NCI-H187 (cell line): ENCODE results near the gene PAK6.

Source experiments
- DNase-seq, 2 experiments: peaks; one replicate each; lab custom pipeline; 2025; lab: John Stamatoyannopoulos, UW

PAK6 gene

DNA sequence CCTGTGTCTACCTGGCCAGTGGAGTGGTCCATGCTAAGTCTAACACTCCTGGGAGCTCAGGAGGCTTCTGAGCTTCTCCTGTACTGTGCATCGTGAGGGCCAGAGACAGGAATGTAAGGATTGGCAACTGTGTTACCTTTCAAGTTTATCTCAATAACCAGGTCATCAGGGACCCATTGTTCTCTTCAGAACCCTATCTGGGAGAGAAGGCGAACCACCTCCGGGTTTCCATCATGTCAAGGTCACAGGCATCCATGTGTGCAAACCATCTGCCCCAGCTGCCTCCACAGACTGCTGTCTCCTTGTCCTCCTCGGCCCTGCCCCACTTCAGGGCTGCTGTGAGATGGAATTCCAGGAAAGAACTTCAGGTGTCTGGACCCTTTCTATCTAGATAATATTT is 38.1 kb downstream of the PAK6 start:
- DNase-seq, result no peak

DNA sequence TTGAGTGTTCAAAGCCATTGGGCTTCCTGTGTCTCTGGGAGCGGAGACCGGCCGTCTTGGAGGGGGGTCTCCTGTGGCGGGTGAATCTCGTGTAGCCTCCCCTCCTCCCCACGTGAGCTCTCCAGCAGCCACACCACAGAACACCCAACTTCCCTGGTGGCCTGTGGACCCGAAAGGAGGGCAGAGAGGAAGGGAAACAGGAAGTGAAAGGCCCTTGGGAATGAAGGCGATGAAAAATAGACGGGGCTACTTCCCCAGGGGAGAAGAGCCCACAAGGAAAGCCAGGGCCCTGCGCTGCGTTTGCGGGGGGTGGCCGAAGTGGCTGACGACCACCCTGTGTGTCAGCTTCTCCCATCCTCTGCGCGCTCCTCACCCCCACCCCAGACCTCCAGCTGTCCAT is 38.6 kb downstream of the PAK6 start:
- DNase-seq, result no peak

DNA sequence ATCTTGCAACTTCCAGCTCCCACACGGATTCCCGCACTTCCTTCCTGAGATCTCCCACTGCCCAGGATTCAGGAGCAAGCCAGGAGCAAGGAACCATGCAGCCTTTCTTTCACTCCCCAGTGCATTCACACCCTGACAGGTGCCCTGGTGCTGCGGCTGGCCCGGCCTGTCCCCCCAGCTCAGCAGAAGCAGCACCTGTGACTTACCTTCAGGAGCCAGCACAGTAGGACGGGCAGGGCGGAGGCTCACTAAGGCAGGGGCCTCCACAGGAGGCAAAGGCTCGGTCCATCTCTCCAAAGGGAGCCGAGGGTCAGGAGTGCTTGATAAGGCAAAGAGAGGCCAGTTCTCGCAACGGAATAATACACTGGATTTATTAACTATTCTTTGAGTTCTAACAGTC is 39.2 kb downstream of the PAK6 start:
- DNase-seq, result no peak

DNA sequence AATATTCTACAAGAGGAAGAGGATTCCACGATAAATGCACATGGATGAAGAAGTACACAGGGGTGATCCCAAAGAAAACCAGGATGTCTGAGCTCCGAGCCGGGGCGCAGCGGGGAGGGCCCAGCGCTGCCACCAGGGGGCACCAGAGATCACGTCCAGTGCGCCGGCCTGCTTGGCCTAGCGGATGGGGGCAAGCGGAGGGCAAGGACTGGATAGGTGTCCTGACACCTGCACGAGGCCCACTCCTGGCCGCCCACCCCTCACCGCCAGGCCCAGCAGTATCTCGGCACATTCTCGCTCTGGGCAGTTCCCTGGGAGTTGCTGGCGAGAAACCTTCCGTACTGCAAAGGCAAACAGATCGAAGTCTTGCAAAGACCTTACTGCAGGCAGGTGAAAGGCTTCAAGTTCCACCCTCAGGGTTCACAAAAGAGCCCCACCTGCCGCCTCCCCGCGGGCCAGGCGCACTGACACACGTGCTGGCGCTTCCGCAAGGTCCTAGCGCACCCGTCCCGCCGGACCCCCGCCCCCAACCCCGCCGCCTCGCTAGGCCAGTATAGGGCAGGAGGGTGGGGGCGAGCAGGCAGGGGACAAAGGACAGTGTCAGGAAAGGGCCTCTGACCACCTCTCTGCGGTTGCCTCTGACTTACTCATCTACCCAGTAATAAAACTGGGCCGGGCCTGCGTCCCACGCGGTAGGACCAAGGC is 40.7 kb downstream of the PAK6 start:
- DNase-seq, result peak in 1 of 2 experiments; percentile 36

DNA sequence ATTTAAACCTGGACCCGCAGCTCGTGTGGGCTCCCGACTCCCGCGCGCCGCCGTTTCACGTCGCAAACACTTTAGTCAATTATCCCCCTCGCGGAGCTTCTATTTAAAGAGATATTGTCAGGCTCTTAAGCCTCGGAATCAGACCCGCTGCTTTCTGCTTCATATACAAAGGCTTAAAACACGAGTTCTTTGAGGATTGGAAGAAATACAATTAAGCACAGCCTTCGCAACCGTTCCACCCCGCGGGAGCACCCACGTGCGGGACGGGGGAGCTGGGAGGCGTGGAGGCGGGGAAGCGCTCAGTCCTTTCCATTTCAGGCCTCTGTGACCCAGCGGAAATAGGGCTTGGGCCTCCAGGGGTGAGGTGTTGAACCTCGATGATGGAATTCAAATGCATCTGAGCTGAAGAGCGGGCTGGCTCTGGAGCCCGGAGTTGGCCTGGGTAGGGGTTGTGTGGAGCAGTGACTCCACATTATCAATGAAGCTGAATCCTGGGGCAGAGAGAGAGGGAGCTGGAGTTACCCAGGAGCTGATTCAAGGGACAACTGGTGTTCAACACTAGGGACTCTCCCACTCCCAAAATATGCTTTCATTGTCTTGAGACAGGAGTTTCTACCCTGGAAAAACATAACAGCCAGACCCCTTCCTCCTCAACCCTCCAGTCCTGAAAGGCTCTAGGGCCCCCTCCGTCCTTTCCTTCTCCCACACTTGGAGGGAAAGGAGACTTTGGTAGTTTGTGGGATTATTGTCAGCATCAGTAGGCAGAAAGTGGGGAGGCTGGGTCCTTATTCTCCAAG is 41.6 kb downstream of the PAK6 start:
- DNase-seq, result no peak

DNA sequence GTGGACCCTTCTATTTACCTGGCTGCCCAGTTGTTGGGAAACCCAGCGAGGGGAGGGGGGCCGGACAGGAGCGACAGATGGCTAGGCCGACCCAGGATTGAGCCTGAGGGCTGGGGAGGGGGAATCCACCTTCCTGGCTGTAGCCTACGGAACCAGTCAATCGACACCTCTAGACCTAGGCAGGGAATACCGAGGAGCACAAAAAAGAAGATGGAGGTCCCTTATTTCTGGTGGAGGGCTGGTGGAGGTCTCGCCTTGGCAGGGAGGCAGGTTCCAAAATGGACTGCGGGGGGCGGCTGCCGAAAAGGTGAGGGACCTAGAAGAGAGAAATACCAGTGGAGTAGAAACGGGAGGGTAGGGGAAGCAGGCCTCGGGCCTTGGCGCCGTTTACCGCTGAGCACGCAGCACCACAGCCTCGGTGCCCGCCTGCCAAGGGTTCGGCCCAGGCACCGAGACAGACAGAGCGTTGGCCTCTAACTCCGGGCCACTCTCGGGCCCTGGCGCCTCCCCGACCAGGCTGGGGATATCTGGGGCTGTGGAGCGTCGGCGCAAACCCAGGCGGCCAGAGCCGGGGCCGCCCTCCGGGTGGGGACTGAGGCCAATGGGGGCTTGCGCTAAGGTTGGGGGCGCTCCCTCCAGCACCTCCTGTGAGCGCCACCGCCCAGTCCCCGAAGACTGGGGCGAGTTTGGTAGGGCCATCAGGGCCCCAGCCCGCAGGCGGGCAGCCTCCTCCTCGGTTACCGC is 42.4 kb downstream of the PAK6 start:
- DNase-seq, result no peak

DNA sequence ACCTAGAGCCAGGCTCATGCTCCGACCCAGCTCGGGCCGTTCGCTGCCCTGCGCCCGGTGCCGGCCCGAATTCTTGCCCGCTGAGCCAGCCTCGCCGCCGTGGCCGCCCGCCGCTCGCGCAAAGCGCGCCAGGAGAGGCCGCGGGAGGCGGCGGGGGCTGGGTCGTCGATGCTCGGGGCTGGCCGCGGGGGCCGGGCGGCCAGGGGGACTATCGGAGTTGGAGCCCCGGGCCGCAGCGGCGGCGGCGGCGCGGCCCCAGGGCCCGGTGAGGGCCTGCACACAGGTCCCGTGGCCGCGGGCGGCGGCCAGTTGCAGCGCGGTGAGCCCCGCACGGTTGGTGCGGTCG is 42.9 kb downstream of the PAK6 start:
- no peak for DNase-seq

DNA sequence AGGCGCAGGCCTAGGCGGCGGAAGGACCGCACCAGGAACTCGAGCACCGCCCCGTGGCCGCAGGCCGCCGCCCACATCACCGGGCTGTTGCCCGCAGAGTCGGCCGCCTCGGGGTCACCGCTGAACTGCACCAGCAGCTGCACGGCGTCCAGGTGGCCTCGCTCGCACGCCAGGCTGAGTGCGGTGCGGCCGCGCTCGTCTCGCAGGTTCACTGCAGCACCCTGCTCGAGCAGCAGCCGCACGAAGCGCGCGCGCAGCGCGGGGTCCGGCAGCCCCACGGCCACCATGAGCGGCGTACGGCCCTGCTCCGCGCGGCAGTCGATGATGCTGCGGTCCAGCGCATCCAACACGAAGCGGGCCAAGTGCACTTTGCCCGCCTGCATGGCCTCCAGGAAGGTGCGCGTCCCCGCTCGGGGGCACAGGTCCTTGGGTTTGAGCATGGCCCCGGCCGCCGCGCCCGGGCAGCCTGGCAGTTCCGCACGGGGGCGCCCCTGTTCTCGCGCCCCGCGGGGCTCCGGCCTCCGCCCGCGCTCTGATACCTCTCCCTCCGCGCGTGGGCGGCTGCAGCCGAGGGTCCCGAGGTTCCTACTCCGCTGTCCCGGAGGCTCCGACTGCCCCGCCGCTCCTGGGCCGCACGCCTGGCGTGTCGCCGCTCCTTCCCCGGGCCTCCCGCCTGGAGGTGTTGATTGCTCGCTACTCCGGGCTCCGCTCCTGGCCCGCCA is 43.4 kb downstream of the PAK6 start:
- no peak for DNase-seq

DNA sequence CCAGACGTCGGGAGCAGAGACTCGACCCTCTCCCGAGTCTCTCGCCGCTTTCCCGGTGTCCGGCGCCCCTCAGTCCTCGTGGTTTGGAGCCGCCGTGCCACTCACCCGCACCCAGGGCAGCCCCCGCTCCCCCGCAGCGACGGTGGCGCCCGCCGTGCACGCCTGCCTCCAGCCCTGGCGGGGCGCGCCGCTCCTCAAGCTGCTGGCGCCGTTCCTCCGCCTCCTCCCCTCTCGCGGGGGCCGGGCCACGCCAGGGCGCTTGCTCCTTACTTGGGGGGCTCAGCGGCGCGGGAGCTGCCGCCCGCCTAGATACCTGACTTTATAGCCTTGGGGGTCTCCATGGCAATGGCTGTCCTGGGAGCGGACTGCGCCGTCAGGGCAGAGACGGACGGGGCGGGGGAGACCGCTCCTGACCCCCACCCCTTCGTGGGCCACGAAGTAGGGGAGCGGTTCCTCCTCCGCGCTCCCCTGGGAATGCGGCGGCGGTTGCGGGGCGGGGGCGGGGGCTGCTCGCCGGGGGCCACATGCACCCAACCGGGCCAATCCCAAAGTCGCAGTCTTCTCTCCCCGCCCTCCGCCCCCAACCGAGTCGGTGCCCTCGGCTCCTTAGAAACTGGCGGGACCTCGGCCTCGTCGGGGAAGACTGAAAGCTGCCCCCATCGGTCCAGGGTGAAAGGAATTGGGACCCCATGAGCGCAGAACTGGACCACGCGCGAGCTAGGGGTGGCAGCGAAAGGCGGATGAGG is 44.2 kb downstream of the PAK6 start, which contains the start of gene ANKRD63:
ANKRD63 (minus strand) TSS at position 196 of the 746 bp plus-strand sequence. CDS start 478 bp downstream, outside the sequence.
- DNase-seq, result no peak

DNA sequence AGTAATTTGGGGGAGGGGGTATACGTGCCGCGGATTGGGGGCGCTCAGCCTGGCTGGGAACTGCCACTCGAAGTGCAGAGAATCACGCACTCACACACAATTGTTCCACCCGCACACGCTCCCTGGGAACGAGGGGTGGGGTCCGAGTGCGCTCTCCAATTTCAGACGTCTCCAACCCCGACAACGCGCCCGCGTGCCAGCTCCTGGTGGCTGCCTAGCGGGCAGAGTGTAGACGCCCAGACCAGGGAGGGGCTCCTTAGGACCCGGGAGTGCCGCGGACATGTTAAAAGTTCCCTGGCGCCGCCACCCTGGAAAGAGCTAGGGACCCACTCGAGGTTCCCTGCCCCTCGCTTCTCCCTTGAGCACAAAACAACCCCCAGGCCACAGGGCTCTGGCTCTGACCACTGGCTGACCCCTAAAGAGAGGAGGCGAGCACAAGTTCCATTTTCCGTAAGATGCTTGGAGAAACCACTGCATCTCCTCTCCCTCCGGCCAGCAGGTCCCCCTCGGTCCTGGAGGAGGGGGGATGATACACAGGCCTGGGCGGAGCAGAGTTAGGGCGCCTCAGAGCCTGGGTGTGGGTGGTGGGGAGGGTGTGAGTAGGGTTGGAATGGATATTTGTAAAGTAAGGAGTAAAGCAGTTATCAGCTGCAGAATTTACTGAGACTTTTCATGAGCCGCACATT is 44.9 kb downstream of the PAK6 start:
- DNase-seq, result no peak

DNA sequence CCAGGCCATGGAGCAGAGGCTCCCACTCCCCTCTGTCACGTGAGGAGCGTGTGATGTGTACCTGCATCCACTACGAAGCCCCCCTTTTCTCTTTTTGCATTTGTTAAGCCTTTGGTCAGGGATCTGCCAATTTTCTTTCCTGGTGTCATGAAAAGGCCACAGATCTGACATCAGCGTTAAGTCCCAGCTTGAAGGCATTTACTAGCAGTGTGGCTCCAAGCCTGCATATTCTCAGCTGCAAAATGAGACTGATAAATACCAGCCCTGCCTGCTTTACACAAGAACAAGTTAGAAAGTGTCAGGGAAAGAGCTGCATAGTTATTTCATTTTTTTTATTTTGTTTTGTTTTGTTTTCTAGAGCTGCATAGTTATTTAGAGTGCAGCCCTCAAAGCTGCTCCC is 46.3 kb downstream of the PAK6 start:
- DNase-seq, result no peak

DNA sequence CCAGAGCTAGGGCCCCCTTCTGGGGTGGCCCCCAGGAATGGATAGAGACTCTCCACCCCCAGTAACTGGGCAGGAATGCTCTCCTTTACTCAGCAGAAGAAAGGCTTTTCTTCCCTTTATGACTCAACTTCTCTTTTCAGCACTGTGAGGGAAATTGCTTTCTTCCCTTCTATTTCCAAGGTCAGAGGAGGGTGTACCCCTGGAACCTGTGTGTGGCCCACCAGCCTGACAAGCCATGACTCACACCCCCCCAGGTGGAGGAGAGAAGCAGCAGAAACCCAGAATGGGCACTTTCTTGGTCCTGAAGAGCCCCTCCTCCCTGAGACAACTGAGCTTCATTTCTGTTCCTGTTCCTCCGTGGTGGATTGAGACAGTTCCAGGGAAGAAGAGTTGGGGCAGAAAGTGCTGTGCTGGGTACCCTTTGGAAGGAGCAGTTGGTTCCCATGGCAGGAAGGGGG is 46.7 kb downstream of the PAK6 start:
- no peak for DNase-seq

DNA sequence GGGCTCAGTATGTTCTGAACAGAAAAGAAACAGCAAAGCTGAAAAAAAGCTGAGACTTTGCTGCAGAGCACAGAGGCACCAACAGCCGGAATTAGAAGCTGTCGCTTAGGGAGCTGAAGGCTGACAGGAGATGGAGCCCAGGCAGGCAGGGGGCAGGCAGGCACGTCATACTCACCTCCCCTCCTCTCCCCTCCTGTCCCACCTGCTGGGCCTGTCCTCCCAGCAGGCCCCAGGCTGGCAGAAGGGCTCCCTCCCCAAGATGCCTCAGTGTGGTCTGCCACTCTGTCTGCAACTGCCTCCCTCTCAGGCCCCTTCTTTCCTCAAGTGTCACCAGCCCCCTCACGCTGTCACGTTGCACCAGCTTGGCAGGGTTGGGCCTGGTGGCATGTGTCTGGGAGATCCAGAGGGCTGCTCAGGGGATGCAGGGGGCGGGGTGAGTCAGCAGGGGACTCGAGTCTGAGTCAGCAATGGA is 47.2 kb downstream of the PAK6 start:
- DNase-seq, result no peak

DNA sequence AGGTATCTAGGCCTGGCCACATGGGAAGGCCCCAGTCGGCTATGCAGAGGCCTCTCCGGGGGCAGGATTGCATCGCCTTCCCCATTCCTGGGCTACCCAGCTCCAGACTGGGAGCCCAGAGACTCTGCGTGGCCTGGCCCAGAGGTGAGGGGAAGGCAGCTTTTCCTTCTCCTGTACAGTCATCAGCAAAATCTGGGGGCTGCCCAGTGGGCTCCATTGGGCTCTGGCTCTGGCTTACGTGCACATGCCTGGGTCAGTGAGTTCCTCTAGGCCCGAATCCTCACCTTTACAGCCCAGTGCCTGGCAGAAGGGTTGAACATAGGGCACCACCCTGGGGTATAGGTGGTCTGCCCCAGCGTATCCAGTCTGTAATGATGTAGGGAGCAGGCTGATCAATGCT is 47.9 kb downstream of the PAK6 start:
- DNase-seq, result no peak

DNA sequence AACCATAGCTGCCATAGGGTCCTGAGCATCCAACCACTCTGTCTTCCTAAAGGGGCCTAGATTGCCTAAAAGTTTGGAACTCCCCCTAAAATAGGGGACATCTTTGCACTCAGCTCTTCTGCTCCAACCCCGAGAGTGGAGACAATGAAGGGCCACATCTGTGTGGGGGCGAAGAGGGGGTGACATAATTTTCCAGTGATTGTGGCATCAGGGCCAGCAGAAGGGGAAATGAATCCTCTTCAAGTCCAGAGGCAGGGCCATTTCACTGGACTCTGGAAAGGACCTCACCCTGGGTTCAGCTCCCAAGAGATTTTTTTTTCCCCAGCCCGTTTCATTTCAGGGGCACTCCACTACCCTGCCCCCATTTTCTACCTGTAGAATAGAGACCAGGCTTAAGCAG is 48.6 kb downstream of the PAK6 start:
- no peak for DNase-seq

DNA sequence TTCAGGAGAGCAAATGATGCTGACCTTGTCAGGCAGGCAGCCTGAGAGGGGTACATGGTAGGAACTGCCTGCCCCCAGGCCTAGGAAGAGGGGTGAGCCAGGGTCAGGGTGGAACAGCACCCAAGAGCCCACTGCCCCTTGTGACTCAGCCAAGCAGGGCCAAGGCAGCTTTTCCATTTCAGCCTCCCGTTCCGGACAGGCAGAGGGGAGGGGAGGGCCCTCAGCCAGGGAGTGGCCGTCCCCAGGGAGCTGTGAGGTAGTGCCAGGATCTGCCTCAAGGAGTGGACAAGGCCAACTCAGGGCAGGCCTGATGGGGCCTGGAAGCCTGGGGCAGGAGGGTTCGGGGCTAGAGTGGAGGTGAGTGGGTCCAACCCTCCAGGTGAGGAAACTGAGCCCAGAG is 49.1 kb downstream of the PAK6 start:
- DNase-seq, result no peak

DNA sequence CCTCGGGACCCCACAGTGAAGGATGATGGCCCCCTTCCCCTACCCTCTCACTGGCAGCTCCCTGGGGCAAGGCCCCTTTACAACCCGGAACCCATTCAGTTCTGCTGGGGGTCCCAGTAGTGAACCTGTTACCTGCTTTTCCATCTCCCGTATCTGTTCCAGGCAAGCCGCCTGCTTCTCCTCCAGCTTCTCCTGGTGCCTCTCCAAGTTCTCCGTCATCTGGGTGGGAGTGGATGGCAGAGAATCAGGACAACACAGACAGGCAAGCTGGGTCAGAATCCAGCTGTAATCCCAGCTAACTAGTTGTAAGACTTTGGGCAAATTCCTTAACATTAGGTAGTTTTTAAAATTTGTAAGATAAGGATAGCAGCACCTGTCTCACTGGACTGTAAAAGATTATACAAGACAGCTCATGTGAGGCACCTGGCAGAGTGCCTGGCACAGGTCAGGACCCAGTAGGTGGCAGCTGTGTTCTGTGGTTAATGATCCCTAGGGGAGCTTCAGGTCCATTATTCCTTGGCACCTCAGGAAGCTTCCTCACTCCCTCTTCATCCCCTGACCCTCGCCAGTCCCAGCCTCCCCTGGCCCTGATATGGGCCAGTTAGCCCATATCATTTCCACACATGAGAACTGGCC is 50.4 kb downstream of the PAK6 start:
- DNase-seq, result no peak

DNA sequence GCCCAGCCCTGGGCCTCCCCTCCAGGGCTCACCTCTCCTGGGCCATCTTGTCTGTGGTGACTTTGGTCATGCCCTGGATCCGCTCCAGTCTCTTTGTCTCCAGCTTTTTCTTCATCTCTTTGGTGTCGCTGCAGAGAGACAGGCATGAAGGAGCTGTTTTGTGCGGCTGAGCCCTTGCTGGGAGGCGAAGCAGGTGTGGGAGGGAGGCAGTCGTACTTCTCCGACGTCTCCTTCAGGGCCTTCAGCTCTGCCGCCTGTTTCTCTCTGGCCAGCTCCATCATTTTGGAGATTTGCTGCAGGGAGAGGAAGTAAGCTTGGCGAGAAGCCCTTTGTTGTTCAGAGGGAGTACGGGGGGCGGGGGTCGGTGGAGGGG is 51.7 kb downstream of the PAK6 start:
- DNase-seq, result no peak

DNA sequence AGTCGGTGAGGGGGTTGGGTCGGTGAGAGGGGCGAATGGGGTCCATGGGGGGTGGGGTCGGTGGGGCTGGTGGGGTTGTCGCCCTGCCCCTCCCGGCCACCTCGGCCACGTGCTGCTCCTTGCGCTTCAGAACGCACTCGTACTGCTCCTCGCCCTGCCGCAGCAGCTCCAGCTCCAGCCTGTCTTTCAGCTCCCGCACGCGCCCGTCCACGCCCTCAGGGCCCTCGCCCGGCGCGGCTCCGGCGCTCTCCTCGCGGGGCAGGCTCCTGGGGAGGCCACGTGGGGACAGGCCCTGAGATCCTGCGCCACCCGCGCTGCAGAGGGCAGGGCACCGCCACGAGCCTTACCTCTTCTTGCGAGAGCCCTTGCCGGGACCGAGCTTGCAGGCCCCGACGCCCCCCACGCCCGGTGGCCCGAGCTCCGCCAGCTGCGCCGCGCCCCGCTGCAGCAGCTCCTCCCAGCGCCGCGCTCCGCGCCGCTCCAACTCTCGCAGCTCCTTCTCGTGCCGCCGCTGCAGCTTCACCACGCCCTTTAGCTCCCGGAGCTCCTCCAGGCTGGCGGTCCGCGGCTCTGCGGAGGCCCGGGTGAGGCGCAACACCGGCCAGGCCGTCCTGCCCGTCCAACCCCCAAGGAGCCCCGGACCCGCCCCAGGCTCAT is 52.2 kb downstream of the PAK6 start:
- DNase-seq, result no peak

DNA sequence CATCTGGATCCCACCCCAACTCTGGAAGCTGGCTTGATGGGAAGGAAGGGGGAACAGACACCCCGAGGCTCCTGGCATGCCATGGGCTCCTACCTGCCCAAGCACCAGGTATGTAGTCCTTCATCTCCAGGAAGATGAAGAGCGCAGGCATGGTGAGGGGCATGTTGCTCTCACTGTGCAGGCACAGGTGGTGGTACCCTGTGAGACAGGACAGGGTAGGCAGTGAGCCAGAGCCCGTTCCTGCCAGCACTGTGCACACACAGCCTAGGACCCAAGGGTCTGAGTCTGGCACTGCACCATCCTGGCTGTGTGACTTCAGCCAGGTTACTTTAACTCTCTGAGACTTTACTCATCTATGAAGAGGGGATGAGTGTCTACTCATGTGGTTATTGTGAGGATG is 53.4 kb downstream of the PAK6 start:
- DNase-seq, result no peak
